ENCODE measurements around the gene RPS21.

RPS21 gene

GRCh38 chr20:62410746-62411478 lies 24.0 kb downstream of the RPS21 start:
- no peak for DNase-seq (ENCODE audit: low read depth)

GRCh38 chr20:62411479-62412193 lies 24.7 kb downstream of the RPS21 start:
- no peak for DNase-seq (ENCODE audit: low read depth)

DNA sequence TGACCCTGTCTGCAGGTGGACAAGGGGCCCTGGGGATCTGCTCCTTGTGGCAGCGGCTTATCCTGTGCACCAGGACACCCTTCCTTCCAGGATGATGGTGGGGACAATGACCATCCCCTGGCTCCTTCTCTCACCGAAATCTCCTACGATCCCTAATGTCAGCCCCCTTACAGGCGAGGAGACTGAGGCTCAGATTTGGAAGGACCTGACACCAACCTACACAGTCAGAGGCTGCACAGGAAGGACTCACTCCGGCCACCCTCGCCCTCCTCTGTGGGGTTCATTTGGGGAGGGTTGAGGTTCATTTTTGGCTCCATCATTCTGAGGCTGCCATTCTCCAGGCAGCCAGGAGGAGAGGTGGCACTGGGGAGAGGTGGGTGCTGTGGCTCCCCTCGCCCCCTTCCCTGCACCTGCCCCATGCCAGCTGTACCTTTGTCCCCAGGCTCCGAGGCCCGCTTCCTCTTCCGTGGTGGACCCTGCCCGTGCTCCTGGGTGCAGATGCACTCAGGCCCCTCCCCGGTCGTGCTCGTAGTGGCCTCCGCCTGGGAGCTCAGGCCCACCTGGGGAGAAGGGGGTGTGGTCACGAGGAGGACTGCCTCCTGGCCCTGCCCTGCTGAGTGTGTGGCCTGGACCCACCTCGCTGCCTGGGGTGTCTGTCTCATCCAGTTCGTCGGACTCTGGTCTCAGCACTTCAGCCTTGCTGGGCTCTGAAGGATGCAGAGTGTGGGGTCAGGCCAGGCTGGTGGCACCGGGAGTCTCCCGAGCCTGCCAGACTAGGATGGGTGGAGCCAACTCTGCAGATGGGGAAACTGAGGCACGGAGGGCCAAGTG lies 25.5 kb downstream of the RPS21 start:
- DNase-seq (ENCODE audit: low read depth), result no peak

GRCh38 chr20:62413025-62413570 lies 26.2 kb downstream of the RPS21 start:
- no peak for DNase-seq (ENCODE audit: low read depth)

GRCh38 chr20:62413896-62414481 lies 27.1 kb downstream of the RPS21 start:
- no peak for DNase-seq (ENCODE audit: low read depth)

DNA sequence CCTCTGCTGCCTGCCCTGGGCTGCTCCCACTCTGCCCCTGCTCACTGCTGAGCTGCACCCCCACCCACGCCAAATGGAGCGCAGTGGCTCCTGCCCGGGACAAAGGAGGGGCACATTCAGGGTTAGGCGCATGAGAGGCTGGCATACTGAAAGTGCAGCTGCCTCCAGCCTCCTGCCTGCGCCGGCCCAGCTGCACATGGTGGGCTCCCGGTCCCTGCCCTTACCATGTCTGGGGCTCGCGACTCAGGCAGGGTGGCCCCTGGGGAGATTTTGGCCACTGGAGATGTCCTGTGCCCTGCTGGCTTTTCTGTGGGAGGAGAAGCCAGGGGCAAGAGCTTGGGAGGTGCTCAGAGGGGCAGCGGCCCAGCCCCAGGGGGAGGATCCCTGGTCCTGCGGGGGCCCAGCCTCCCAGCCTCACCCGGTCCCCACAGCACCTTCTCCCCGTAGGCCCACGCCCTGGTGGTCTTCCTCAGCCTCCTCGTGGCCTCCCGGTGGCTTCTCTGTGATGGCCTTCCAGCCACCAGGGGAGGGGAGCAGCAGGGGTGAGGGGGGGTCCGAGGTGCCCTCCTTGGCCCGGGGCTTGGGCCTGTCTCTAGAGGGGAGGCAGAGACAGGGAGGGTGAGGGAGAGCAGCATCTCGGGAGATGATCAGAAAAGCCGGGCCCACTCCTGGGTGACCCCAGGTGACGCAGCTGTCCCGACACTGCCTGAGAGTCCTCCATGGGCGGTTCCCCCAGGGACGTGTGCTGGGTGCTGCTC lies 28.6 kb downstream of the RPS21 start:
- no peak for DNase-seq (ENCODE audit: low read depth)

DNA sequence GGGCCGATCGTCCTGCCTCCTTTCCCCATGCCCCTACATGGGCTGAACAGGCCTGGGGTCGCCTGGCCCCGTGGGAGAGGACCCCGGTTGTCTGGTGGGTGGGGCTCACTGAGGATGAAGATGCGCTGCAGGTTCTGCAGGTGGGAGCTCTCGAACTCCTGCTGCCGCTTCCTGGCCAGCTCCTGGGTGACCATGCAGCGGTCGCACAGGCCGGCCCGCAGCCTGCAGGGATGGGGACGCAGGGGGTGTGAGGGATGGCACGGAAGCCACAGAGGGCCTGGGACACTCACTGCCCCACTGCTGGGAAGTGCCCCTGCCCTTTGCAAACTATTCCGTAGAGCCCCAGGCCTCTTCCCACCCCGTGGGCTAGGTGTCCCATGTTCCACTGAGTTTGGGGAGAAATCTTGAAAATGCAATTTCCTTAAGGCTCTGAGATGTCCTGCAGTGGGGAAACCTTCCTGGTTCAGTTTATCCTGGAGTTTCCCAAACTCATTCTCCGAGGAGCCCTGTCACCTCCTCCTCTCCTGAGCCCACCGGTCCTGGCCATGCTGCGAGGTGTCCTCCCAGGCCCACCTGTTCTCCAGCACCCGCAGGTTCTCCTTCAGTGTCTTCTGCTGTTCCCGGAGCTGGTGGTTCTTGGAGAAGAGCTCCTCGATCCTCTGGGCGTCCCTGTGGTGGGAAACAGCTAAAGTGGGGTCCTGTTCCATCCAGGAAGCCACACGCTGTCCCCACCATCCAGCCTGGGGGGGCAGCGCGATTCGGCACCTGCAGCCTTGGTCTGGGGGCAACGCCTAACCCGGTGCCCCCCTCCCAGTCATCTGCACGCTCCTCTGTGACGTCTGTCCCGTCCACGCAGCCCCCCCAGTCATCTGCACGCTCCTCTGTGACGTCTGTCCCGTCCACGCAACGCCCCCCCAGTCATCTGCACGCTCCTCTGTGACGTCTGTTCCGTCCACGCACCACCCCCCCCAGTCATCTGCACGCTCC lies 30.0 kb downstream of the RPS21 start:
- DNase-seq (ENCODE audit: low read depth), result no peak

DNA sequence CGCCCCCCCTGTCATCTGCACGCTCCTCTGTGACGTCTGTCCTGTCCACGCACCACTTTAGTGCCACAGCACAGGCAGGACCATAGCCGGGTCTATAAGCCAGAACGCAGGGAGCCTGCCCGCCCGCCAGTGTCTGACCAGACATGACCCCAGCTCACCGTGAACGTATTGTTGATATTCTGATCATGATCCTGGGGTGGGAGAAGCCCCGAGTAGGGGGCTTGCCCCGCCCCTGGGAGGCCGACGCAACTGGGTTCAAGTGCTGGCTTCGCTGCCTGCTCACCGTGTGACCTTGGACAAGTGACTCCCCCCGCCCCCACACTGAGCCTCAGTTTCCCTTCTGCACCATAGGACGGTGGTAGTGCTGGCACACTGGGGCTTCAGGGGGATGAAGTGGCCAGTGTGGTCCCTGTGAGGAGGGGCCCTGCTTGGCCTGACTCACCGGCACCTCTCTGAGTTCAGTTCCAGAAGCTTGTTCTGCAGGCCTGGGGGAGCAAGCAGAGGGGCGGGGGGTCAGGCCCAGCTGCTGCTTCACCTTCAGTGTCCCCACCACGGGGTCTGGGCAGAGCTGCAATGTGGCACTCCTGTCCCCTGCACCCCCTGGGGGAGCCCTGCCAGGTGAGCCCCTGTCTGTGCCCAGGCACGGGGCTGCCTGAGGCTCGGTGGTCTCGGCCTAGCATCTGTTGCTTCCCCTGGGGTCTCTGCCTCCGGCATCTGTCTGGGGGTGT lies 31.2 kb downstream of the RPS21 start:
- DNase-seq (ENCODE audit: low read depth), result no peak

- DNase-seq (ENCODE audit: low read depth), result no peak
Observed at GRCh38 chr20:62418709-62419487, 32.0 kb downstream of the RPS21 start.

- DNase-seq (ENCODE audit: low read depth), result no peak
Observed at GRCh38 chr20:62419759-62420158, 32.9 kb downstream of the RPS21 start.

GRCh38 chr20:62420846-62421715 lies 34.2 kb downstream of the RPS21 start:
- no peak for DNase-seq (ENCODE audit: low read depth)

DNA sequence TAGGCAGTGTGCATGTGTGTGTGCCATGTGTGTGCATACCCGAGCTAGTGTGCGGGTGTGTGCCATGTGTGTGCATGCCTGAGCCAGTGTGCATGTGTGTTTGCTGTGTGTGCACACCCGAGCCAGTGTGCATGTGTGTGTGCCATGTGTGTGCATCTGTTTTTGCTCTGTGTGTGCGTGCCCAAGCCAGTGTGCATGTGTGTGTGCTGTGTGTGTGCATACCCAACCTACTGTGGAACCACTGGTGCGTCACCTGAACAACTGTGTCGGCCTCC lies 34.8 kb downstream of the RPS21 start:
- no peak for DNase-seq (ENCODE audit: low read depth)

GRCh38 chr20:62422636-62423325 lies 35.9 kb downstream of the RPS21 start:
- no peak for DNase-seq (ENCODE audit: low read depth)

DNA sequence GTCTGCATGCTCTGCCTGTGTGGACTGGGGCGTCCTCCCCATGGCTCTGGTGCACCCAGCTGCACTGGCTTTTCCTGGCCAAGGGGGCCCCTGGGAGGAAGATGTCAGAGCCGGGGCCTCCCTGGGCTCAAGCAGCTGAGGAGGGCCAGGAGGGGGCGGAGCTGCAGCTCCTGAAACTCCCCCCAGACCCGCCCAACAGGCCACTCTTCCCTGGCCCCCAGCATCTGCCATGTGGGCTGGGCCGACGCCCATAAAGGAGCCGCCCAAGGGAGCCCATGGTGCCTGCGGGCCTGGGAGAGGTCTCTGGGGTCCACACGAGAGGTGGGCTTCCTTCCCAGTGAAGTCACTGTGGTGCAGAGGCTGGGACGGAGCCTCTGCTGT lies 36.4 kb downstream of the RPS21 start:
- DNase-seq (ENCODE audit: low read depth), result no peak

GRCh38 chr20:62424249-62425107 lies 37.6 kb downstream of the RPS21 start:
- DNase-seq (ENCODE audit: low read depth), result no peak
